Measurements from ENCODE around the gene TSPAN7.

GRCh38 chrX:38570396-38570795 lies 9.1 kb downstream of the TSPAN7 start:
- TF ChIP-seq CTCF (conservative IDR thresholded peaks at IDR 0.05; ENCODE audit: low read length) = no peak
- TF ChIP-seq EZH2phosphoT487 (IDR thresholded peaks at IDR 0.05; ENCODE audit: borderline replicate concordance) = no peak
